Measurements from ENCODE around the gene ZBTB16.

The ZBTB16 gene

GRCh38 chr11:114187173-114187572 lies 127.7 kb downstream of the ZBTB16 start:
- no peak overlapping the region for H3K4me3 Mint-ChIP-seq
- DNase-seq, result no peak
- peaks cover 36% of the 10 kb centered on the region for H3K4me1 Mint-ChIP-seq
- no peaks in the 10 kb centered on the region for H3K27me3 Mint-ChIP-seq
- ATAC-seq, result no peak
- no peak overlapping the region for H3K27ac Mint-ChIP-seq
- H3K9me3 Mint-ChIP-seq, result peaks cover 5 to 17% of the 10 kb centered on the region in 2 donors

- no peak for ATAC-seq
- no peaks in the 10 kb centered on the region for H3K27me3 Mint-ChIP-seq
- no peak overlapping the region for H3K27ac Mint-ChIP-seq
- no peak overlapping the region for H3K4me3 Mint-ChIP-seq
- peaks cover 34% of the 10 kb centered on the region for H3K4me1 Mint-ChIP-seq
- peaks cover 5 to 18% of the 10 kb centered on the region in 2 donors for H3K9me3 Mint-ChIP-seq
- DNase-seq, result no peak
Measured at GRCh38 chr11:114188851-114189570, 129.5 kb downstream of the ZBTB16 start.

GRCh38 chr11:114190630-114191029 lies 131.1 kb downstream of the ZBTB16 start:
- Mint-ChIP-seq H3K27me3 (no peaks in the 10 kb centered on the region), H3K4me3 (no peak overlapping the region), H3K4me1 (peaks cover 33% of the 10 kb centered on the region), H3K27ac (no peak overlapping the region), H3K9me3 (peaks cover 5 to 18% of the 10 kb centered on the region in 2 donors)
- ATAC-seq (no peak), DNase-seq (no peak)

GRCh38 chr11:114191893-114192292 lies 132.4 kb downstream of the ZBTB16 start:
- ATAC-seq (no peak), DNase-seq (no peak)
- H3K9me3 Mint-ChIP-seq, result peaks cover 5 to 18% of the 10 kb centered on the region in 2 donors
- no peaks in the 10 kb centered on the region for H3K27me3 Mint-ChIP-seq
- peaks cover 29% of the 10 kb centered on the region for H3K4me1 Mint-ChIP-seq
- no peak overlapping the region for H3K27ac Mint-ChIP-seq
- H3K4me3 Mint-ChIP-seq, result no peak overlapping the region

GRCh38 chr11:114192841-114193389 lies 133.4 kb downstream of the ZBTB16 start:
- ATAC-seq (no peak), DNase-seq (no peak)
- Mint-ChIP-seq H3K27ac (peak overlapping the region; percentile 37 to 87), H3K27me3 (no peaks in the 10 kb centered on the region), H3K4me1 (peaks cover 23% of the 10 kb centered on the region), H3K4me3 (no peak overlapping the region), H3K9me3 (peaks cover 5 to 18% of the 10 kb centered on the region in 2 donors)

GRCh38 chr11:114193730-114194679 lies 134.5 kb downstream of the ZBTB16 start:
- no peaks in the 10 kb centered on the region for H3K27me3 Mint-ChIP-seq
- DNase-seq (no peak), ATAC-seq (no peak)
- H3K27ac Mint-ChIP-seq, result peak overlapping the region in 1 of 2 donors; percentile 43
- H3K4me1 Mint-ChIP-seq, result peaks cover 18% of the 10 kb centered on the region
- peaks cover 5 to 18% of the 10 kb centered on the region in 2 donors for H3K9me3 Mint-ChIP-seq
- H3K4me3 Mint-ChIP-seq, result no peak overlapping the region

GRCh38 chr11:114194702-114195101 lies 135.2 kb downstream of the ZBTB16 start:
- no peaks in the 10 kb centered on the region for H3K27me3 Mint-ChIP-seq
- ATAC-seq (no peak), DNase-seq (no peak)
- H3K27ac Mint-ChIP-seq, result no peak overlapping the region
- no peak overlapping the region for H3K4me3 Mint-ChIP-seq
- peaks cover 16% of the 10 kb centered on the region for H3K4me1 Mint-ChIP-seq
- peaks cover 5 to 18% of the 10 kb centered on the region in 2 donors for H3K9me3 Mint-ChIP-seq

GRCh38 chr11:114195151-114195550 lies 135.6 kb downstream of the ZBTB16 start:
- Mint-ChIP-seq H3K27me3 (no peaks in the 10 kb centered on the region), H3K4me1 (peaks cover 16% of the 10 kb centered on the region), H3K9me3 (peaks cover 5 to 18% of the 10 kb centered on the region in 2 donors), H3K4me3 (no peak overlapping the region), H3K27ac (no peak overlapping the region)
- ATAC-seq (no peak), DNase-seq (no peak)

- no peak overlapping the region for H3K27ac Mint-ChIP-seq
- ATAC-seq (peak; percentile 62), DNase-seq (no peak)
Measured at GRCh38 chr11:114195981-114196731, 136.6 kb downstream of the ZBTB16 start.

GRCh38 chr11:114196997-114197703 lies 137.6 kb downstream of the ZBTB16 start:
- DNase-seq (no peak), ATAC-seq (no peak)
- Mint-ChIP-seq H3K4me1 (peaks cover 16% of the 10 kb centered on the region), H3K9me3 (peaks cover 0 to 1% of the 10 kb centered on the region in 2 donors), H3K27me3 (no peaks in the 10 kb centered on the region), H3K4me3 (no peak overlapping the region), H3K27ac (no peak overlapping the region)

More at GRCh38 chr11:114195981-114196731, 136.6 kb downstream of the ZBTB16 start:
- peaks cover 0 to 10% of the 10 kb centered on the region in 2 donors for H3K9me3 Mint-ChIP-seq
- H3K4me3 Mint-ChIP-seq, result no peak overlapping the region
- no peaks in the 10 kb centered on the region for H3K27me3 Mint-ChIP-seq
- peaks cover 16% of the 10 kb centered on the region for H3K4me1 Mint-ChIP-seq

- peaks cover 8% of the 10 kb centered on the region for H3K4me1 Mint-ChIP-seq
- H3K9me3 Mint-ChIP-seq, result no peaks in the 10 kb centered on the region
- no peak overlapping the region for H3K4me3 Mint-ChIP-seq
- H3K27me3 Mint-ChIP-seq, result no peaks in the 10 kb centered on the region
- H3K27ac Mint-ChIP-seq, result no peak overlapping the region
- ATAC-seq (no peak), DNase-seq (no peak)
Measured at GRCh38 chr11:114197799-114198500, 138.4 kb downstream of the ZBTB16 start.

GRCh38 chr11:114199051-114199450 lies 139.5 kb downstream of the ZBTB16 start:
- DNase-seq, result no peak
- Mint-ChIP-seq H3K4me3 (no peak overlapping the region), H3K27ac (no peak overlapping the region), H3K4me1 (no peaks in the 10 kb centered on the region), H3K27me3 (no peaks in the 10 kb centered on the region), H3K9me3 (no peaks in the 10 kb centered on the region)
- no peak for ATAC-seq

- Mint-ChIP-seq H3K9me3 (no peaks in the 10 kb centered on the region), H3K27me3 (no peaks in the 10 kb centered on the region), H3K4me1 (no peaks in the 10 kb centered on the region), H3K27ac (no peak overlapping the region), H3K4me3 (no peak overlapping the region)
- no peak for ATAC-seq
- no peak for DNase-seq
Measured at GRCh38 chr11:114200351-114201133, 141.0 kb downstream of the ZBTB16 start.

All from stimulated activated naive CD8-positive, alpha-beta T cell treated with anti-CD3 and anti-CD28 coated beads, Interleukin-15, amount 100 ng/mL, for 72 hours (primary cell).